ENCODE results near the gene CPT1A. TPM values are rescaled to one million over a fixed set of nuclear protein-coding genes. Genes with fewer than 3 reads are reported as not detected.

The CPT1A gene
- total RNA-seq, 1 experiment from 2014 or later, result 153 TPM

- POLR2A ChIA-PET, result interaction anchor here (0.6 to 0.7 kb wide), 3 partner anchors 24 to 572 kb away, joined by 5 to 17 read pairs (median 11); no protein-coding TSS in a partner anchor
- peak; percentile 84 for ATAC-seq
- peak overlapping the region; percentile 46 to 70 for H3K4me3 ChIP-seq (ENCODE audit: low read depth in 2 of 2, low read length in 2 of 2)
These were observed 2.1 kb upstream of the CPT1A start for GRCh38 chr11:68843703-68844312.

More at GRCh38 chr11:68843703-68844312, 2.1 kb upstream of the CPT1A start:
- no TSS peak for BruUV-seq (replicated peaks)
- in situ Hi-C loops (cut with HindIII; ENCODE audit: low pct_unique_long_range_greater_than_20kb, low sequenced_read_pairs), result no loop called here
- Histone ChIP-seq H3K27me3 (ENCODE audit: control insufficient read depth, insufficient read depth, low read length) (no peaks in the 10 kb centered on the region), H3K9me3 (ENCODE audit: control insufficient read depth, insufficient read depth, low read depth, low read length) (no peaks in the 10 kb centered on the region), H3K27ac (ENCODE audit: low read length) (peak overlapping the region; percentile 78), H3K4me1 (ENCODE audit: control insufficient read depth, insufficient read depth, low read length) (peaks cover 16% of the 10 kb centered on the region), H3K36me3 (ENCODE audit: control insufficient read depth, insufficient read depth, low read length) (no peaks in the 10 kb centered on the region)
- no peak for DNase-seq (ENCODE audit: low read depth, low spot score)
- intact Hi-C loops (cut with micrococcal nuclease; ENCODE audit: unreplicated experiment), result no loop called here
- no peak for TF ChIP-seq REST (IDR thresholded peaks at IDR 0.05; ENCODE audit: insufficient read depth in 1 of 2, low read depth in 2 of 2, low read length in 1 of 2)
- TF ChIP-seq SIN3A (IDR thresholded peaks at IDR 0.05; ENCODE audit: borderline replicate concordance, insufficient read depth, low read depth, low read length), result peak; percentile 80; the same call in 1 of the 2 replicates
- no peak for TF ChIP-seq TCF7L2 (IDR thresholded peaks at IDR 0.05; ENCODE audit: low read depth, low read length)
- no peak for TF ChIP-seq POLR2AphosphoS5 (IDR thresholded peaks at IDR 0.05; ENCODE audit: low read depth, low read length)
- peak; percentile 96 for TF ChIP-seq CTCF (IDR thresholded peaks at IDR 0.05)
- CTCF ChIA-PET, result interaction anchor here (0.6 to 0.9 kb wide), 5 partner anchors 9 to 1462 kb away, joined by 3 to 10 read pairs (median 3); no protein-coding TSS in a partner anchor
